ENCODE results near the gene SULT4A1.

GRCh38 chr22:43853328-43853931 lies 8.9 kb downstream of the SULT4A1 start:
- TF ChIP-seq CBX3 (IDR thresholded peaks at IDR 0.05; ENCODE audit: low read depth) (no peak), ZBTB33 (IDR thresholded peaks at IDR 0.05; ENCODE audit: extremely low read depth, insufficient replicate concordance, low read length) (no peak), CTCF (IDR thresholded peaks at IDR 0.05 in 2 of 3, conservative IDR thresholded peaks at IDR 0.05 in 1 of 3; ENCODE audit: borderline replicate concordance in 1 of 3, insufficient read depth in 1 of 3, low read depth in 2 of 3, low read length in 2 of 3) (no peak), EZH2 (IDR thresholded peaks at IDR 0.05) (no peak), EZH2phosphoT487 (IDR thresholded peaks at IDR 0.05; ENCODE audit: borderline replicate concordance) (no peak)

Measured in HCT116 (cell line).